Liver (tissue), 9 donors: ENCODE measurements around the gene SLC6A11. TPM values are rescaled to one million over a fixed set of nuclear protein-coding genes. Genes with fewer than 3 reads are reported as not detected.

Experiments
- DNase-seq: peaks from one replicate; pipeline ENCODE4 v3.0.0-alpha.2; 2017; ENCODE audit warnings: low spot score
- H3K27ac ChIP-seq, 2 donors: one replicate each; pipeline ENCODE4 v1.7.0; 2013; ENCODE audit warnings: inconsistent platforms in 2 of 2, low read length in 2 of 2, control low read depth in 1 of 2, low read depth in 1 of 2, mild to moderate bottlenecking in 1 of 2
- H3K27me3 ChIP-seq, 4 donors: one replicate each; pipeline versions ENCODE4 v1.6.1 to v1.7.0; 2013; ENCODE audit warnings: low read length in 3 of 4, inconsistent platforms in 1 of 4, mild to moderate bottlenecking in 1 of 4, moderate library complexity in 1 of 4; ENCODE audit not compliant: control insufficient read depth in 4 of 4, insufficient read depth in 4 of 4
- H3K36me3 ChIP-seq, 4 donors: one replicate each; pipeline versions ENCODE4 v1.6.1 to v1.7.0; 2013; ENCODE audit warnings: low read length in 3 of 4, mild to moderate bottlenecking in 3 of 4, low read depth in 1 of 4, moderate library complexity in 1 of 4; ENCODE audit not compliant: control insufficient read depth in 4 of 4, insufficient read depth in 3 of 4
- H3K4me1 ChIP-seq, 4 donors: one replicate each; pipeline versions ENCODE4 v1.6.1 to v1.7.0; 2013; ENCODE audit warnings: low read length in 3 of 4, mild to moderate bottlenecking in 3 of 4, moderate library complexity in 1 of 4; ENCODE audit not compliant: control insufficient read depth in 4 of 4, insufficient read depth in 4 of 4
- H3K4me3 ChIP-seq, 3 donors: one replicate each; pipeline versions ENCODE4 v1.6.1 to v1.7.0; 2013; ENCODE audit warnings: low read length in 3 of 3, control low read depth in 1 of 3, low read depth in 1 of 3, mild to moderate bottlenecking in 1 of 3
- H3K9ac ChIP-seq, 2 donors: one replicate each; pipeline ENCODE4 v1.7.0; 2013; ENCODE audit warnings: low read length in 2 of 2, mild to moderate bottlenecking in 2 of 2, moderate library complexity in 2 of 2, control low read depth in 1 of 2, low read depth in 1 of 2
- H3K9me3 ChIP-seq, 4 donors: one replicate each; pipeline versions ENCODE4 v1.6.1 to v1.7.0; 2013; ENCODE audit warnings: low read length in 3 of 4; ENCODE audit not compliant: control insufficient read depth in 4 of 4
- ATF3 ChIP-seq: IDR thresholded peaks from 2 replicates; pipeline ENCODE4 v1.6.1; 2016; ENCODE audit warnings: antibody characterized with exemption
- CTCF ChIP-seq: fragments of 150-350 bp; IDR thresholded peaks from 2 replicates; pipeline ENCODE4 v1.5.1; 2017; ENCODE audit warnings: improper control_type of control experiment, low read depth, low read length; ENCODE audit not compliant: missing input control
- EGR1 ChIP-seq, 2 donors: IDR thresholded peaks; 2 replicates each; pipeline ENCODE4 v1.6.1; 2016 to 2018; ENCODE audit warnings: antibody characterized with exemption in 2 of 2, low read depth in 2 of 2
- FOXA1 ChIP-seq: IDR thresholded peaks from 2 replicates; pipeline ENCODE4 v1.6.1; 2016; ENCODE audit warnings: antibody characterized with exemption
- FOXA2 ChIP-seq: IDR thresholded peaks from 2 replicates; pipeline ENCODE4 v1.6.1; 2016; ENCODE audit warnings: antibody characterized with exemption
- HNF4A ChIP-seq, 2 donors: conservative IDR thresholded peaks; 2 replicates each; pipeline ENCODE4 v1.6.1; 2016; ENCODE audit warnings: antibody characterized with exemption in 2 of 2, mild to moderate bottlenecking in 2 of 2
- HNF4G ChIP-seq: IDR thresholded peaks from 2 replicates; pipeline ENCODE4 v1.6.1; 2016; ENCODE audit warnings: antibody characterized with exemption
- JUND ChIP-seq, 2 donors: IDR thresholded peaks; 2 replicates each; pipeline ENCODE4 v1.6.1; 2016; ENCODE audit warnings: antibody characterized with exemption in 2 of 2
- NR2F2 ChIP-seq: IDR thresholded peaks from 2 replicates; pipeline ENCODE4 v1.6.1; 2016; ENCODE audit warnings: antibody characterized with exemption
- RAD21 ChIP-seq, 2 donors: IDR thresholded peaks; 2 replicates each; pipeline ENCODE4 v1.6.1; 2016; ENCODE audit warnings: antibody characterized with exemption in 2 of 2, mild to moderate bottlenecking in 2 of 2
- REST ChIP-seq: IDR thresholded peaks from 2 replicates; pipeline ENCODE4 v1.6.1; 2016; ENCODE audit warnings: antibody characterized with exemption, mild to moderate bottlenecking
- RXRA ChIP-seq, 2 donors: IDR thresholded peaks; 2 replicates each; pipeline ENCODE4 v1.6.1; 2017 to 2018; ENCODE audit warnings: antibody characterized with exemption in 2 of 2, mild to moderate bottlenecking in 1 of 2
- SP1 ChIP-seq: IDR thresholded peaks from 2 replicates; pipeline ENCODE4 v1.6.1; 2018; ENCODE audit warnings: antibody characterized with exemption, mild to moderate bottlenecking
- YY1 ChIP-seq: IDR thresholded peaks from 2 replicates; pipeline ENCODE4 v1.6.1; 2016; ENCODE audit warnings: antibody characterized with exemption, mild to moderate bottlenecking
- ZBTB33 ChIP-seq: IDR thresholded peaks from 2 replicates; pipeline ENCODE4 v1.6.1; 2016; ENCODE audit warnings: antibody characterized with exemption
- WGBS: extraction: QIAGEN DNeasy Blood & Tissue Kit; methylation state at CpG from one replicate; pipeline ENCODE4 v1.1.7; 2013; 5-methylcytosine and 5-hydroxymethylcytosine counted together
- polyA plus RNA-seq, 2 donors: library from polyadenylated mRNA; stranded (reverse) in 1 of 2; unstranded in 1 of 2; fragments of 200-250 nt in 1 of 2; fragments of >200 nt in 1 of 2; fragmentation: Nextera tagmentation in 1 of 2; extraction: Ambion mirVana in 1 of 2; gene quantifications; one replicate each; pipeline versions ENCODE4 v1.2.1 to v1.2.3, GENCODE V29; 2013 to 2015
- total RNA-seq, 2 donors: library from RNA; depleted of rRNA; stranded (reverse); fragments of >200 nt; gene quantifications; one replicate each; pipeline ENCODE4 v1.2.3, GENCODE V29; 2014
- TF ChIP-seq, protein P1 (sequence below): IDR thresholded peaks from 2 replicates; pipeline ENCODE4 v1.6.1; 2016; ENCODE audit warnings: antibody characterized with exemption
- donor health status: healthy.
- donor health status: healthy.
- donor health status: healthy.
- donor health status: healthy.
- donor health status: healthy.

The SLC6A11 gene
- total and polyA plus RNA-seq, 4 donors, result under 0.01 to 7.1 (median 0.01) TPM; not detected in 1

DNA sequence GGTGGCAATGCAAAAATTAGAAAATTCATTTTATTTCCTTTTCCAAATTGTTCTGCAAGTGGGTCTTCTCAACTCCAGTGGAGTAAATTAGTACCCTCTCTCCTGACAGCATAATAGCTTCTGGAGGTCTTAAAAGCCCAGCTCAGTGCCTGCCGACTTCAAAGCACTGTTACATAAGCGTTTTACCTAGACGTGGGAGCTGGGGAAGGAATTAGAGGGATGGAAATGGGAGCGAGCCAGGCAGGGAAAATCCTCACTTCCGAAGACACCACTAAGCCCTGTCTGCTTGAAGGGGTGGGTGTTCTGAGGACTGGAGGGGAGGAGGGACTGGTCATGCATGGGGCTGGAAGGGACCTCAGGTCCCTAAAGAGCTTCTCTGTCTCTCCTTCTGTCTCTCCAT, 99.3 kb downstream of the SLC6A11 start:
- Histone ChIP-seq H3K27me3 (no peaks in the 10 kb centered on the region), H3K9ac (no peak overlapping the region), H3K4me3 (no peak overlapping the region), H3K4me1 (no peaks in the 10 kb centered on the region), H3K9me3 (no peaks in the 10 kb centered on the region), H3K36me3 (no peaks in the 10 kb centered on the region), H3K27ac (no peak overlapping the region)
- TF ChIP-seq CTCF (no peak), JUND (IDR thresholded peaks at IDR 0.05) (no peak), ZBTB33 (no peak), FOXA2 (no peak), HNF4A (conservative IDR thresholded peaks at IDR 0.05) (no peak), REST (no peak), RAD21 (IDR thresholded peaks at IDR 0.05) (no peak), EGR1 (IDR thresholded peaks at IDR 0.05; ENCODE audit: low read depth in 2 of 2) (no peak), HNF4G (no peak), NR2F2 (no peak)
- TF ChIP-seq, protein P1, sequence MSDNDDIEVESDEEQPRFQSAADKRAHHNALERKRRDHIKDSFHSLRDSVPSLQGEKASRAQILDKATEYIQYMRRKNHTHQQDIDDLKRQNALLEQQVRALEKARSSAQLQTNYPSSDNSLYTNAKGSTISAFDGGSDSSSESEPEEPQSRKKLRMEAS, result no peak
- DNase-seq, result no peak
- WGBS, result 64% methylated on average over 5 of the region's 5 CpGs

DNA sequence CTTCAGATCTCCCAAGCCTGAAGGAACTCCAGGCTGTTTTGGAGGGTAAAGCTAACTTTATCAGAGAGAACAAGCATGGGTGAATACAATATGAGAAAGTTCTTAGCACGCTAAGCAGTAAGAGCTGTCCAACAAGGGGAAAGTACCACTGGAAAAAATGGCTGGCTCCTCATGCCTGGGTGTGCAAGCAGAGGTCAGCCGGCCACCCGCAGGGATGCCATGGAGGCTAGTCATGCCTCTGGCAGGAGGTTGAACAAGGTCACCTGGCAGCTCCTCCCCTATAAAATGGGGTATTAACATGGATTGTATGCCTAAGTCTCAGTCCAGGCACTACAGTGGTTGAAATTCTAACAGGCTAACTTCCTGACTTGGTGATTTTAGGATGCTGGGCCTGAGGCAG, 101.1 kb downstream of the SLC6A11 start:
- WGBS, result 82% methylated on average over 3 of the region's 3 CpGs
- no peak for TF ChIP-seq CTCF
- no peak for TF ChIP-seq ZBTB33
- TF ChIP-seq FOXA1, result no peak
- no peak for TF ChIP-seq FOXA2
- no peak for TF ChIP-seq RAD21 (IDR thresholded peaks at IDR 0.05)
- no peak for TF ChIP-seq HNF4G
- no peak for TF ChIP-seq SP1
- no peak for TF ChIP-seq YY1
- TF ChIP-seq NR2F2, result no peak
- TF ChIP-seq RXRA (IDR thresholded peaks at IDR 0.05), result no peak
- TF ChIP-seq EGR1 (IDR thresholded peaks at IDR 0.05; ENCODE audit: low read depth in 2 of 2), result no peak
- no peak for TF ChIP-seq REST
- TF ChIP-seq ATF3, result no peak
- DNase-seq, result no peak
- Histone ChIP-seq H3K4me1 (no peaks in the 10 kb centered on the region), H3K9me3 (no peaks in the 10 kb centered on the region), H3K27me3 (no peaks in the 10 kb centered on the region), H3K4me3 (no peak overlapping the region), H3K27ac (no peak overlapping the region), H3K36me3 (no peaks in the 10 kb centered on the region), H3K9ac (no peak overlapping the region)
